ENCODE measurements around the gene MRPL27.

DNA sequence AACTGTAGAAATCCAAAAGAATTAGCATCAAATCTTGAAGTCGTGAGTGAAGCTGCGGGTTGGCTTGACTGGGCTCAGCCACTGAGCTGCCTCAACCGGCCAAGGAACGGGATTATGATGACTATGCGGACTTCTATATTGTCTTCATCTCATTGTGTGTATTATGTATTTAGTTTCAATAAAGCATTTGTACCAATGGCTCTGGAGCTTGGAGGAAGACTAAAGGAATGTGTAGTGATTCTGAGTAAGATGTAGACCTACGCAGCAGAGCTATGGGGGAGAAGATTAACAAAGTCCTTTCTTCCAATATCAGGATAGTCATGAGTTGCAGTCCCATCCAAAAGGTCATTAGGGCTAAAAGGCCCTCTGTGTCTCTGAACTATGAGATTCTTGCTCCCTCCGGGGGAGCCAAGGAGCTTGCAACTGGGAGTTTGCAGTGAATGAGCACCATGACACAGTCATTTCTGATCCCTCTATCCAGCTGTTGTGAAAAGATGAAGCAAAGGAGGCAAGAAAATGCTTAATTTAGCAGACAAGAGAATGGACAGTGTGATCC is 8.4 kb upstream of the MRPL27 start:
- TF ChIP-seq CTCF (IDR thresholded peaks at IDR 0.05) (no peak), POLR2A (IDR thresholded peaks at IDR 0.05) (no peak)

Data from upper lobe of left lung (tissue), 4 donors.